SHP77 treated with DMSO at 0.1 percent for 48 hours (cell line): ENCODE results near the gene ROR2.

ENCODE experiments used
- DNase-seq: peaks from one replicate; lab custom pipeline; 2025; lab: John Stamatoyannopoulos, UW

The ROR2 gene

DNA sequence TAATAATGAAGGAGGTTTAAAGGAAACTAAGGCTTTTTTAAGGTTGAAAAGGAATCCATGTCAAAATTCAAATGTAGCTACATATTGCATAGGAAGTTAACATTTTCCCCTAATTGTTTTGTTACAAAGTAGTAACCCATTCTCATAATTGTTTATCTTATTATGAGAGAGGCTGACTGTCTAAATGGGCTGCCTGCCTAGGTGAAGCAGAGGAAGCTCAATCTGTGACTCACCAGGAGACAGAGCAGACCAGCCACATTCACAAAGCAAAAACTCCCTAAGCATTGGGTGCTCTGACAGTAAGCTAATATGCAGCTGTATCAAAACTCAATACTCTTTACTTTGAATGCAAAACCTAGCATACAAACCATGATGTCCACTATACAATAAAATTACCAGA, 208.5 kb downstream of the ROR2 start:
- DNase-seq = no peak

DNA sequence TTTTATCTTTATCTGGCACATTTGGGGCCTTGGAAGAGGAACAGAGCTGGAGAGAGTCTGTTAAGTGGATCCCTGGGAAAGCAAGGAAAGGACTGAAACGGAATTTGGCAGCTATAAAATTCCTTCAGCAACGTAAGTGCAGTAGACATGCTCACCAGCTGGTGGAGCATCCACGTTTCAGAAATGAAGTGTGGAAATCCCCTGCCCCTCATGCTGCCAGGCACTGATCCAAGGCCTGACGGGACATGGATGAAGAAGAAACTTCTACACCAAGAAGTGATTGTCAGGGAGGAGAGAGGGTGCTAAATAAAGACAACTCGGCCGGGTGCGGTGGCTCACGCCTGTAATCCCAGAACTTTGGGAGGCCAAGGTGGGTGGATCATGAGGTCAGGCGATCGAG, 209.3 kb downstream of the ROR2 start:
- DNase-seq = no peak

DNA sequence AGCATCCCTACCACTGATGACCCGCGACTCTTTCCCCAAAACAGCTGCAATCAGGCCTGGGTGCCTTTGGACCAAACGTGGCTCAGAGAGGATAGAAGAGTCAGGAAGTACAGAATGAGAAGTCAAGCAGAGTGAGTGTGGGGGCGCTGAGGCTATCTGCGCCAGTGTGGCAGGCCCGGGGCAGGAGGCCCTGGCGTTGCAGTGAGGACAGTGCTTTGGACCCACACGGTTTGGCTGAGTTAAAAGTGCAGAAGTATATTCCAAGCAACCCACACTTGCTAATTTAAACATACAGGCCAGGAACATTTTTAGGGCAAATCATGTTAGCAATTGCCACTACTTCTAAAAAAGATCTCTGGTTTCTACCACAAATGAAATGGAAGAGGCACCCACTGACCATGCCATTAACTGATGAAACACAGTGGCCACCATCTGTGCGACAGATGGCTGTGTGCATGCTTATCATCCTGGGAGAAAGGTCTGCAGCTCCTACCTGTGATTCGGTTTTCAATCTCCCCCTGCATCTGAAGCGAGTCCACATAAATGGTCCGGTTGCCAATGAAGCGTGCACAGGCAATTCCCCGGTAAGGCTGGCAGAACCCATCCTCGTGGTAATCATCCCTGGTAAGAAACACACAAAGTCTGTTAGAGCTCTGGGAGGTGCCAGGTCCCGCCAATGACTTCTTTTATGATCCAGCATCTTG, 213.0 kb downstream of the ROR2 start:
- DNase-seq = no peak

GRCh38 chr9:91736311-91736710, 213.7 kb downstream of the ROR2 start:
- no peak for DNase-seq

- DNase-seq = no peak
These were observed 215.0 kb downstream of the ROR2 start for GRCh38 chr9:91735049-91735448.

DNA sequence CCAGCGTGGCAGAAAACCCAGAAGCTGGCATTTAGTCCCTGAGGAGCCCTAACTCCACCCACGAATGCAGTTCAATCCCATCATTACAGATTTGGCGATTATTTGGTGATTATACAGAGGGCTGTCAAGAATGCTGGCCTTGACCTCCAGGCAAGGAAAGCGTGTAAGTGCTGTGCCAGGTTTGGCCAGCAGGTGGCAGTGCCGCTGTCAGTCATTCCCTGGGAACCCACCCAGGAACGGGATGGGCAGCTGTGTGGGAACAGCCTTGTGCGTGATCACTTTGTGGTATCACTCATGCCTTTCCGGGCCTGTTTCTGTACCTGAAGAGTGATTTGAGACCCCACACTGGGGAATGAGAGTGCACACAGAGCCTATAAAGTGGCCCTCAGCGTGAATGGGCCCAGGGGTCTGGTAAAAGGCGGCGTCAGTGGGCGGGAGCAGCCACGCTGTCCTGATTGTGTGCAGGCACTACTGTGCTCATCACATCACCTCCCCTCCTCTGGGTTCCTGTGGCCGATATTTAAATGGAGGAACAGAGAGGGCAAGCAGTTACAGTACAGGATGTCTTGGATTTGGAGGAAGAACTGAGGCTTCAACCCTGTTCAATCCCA, 215.6 kb downstream of the ROR2 start:
- DNase-seq = no peak

- DNase-seq = no peak
These were observed 216.9 kb downstream of the ROR2 start for GRCh38 chr9:91733006-91733624.

DNA sequence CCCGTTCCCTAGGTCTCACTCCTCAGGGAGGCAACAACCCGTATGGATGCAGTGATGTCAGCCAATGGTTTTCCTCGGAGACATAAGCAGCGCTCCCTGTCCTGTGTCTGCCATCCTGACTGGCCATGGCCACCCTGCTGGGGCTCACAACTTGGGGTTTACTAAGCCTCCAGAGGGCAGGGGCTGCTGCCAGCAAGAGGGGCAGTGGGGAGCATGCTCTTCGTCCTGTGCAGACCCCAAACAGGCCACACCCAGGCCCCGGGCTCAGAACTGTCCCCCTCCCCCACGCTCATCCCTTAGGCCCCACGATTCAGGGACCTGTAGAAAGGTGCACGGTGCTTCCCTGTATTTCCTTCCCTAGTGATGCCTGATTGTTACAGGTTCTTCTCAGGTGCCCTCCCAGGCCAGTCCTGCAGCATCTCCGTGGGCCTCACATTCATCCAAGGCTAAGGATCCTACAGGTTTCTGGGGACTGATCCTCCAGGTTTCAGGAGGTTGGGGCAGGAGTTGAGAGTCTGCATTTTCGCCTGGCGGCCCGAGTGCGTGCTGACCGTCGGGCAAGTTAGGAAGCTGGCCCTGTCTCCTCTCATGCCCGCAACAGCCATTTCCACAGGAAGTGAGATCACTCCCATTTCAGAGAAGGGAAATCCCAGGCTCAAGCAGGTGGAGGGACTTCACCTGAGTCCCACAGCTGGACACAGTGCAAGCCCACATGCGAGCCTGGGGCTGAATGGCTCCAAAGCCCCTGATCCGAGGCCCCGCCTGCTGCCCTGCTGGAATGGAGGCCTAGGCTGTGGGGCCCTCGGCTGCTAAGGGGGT, 217.6 kb downstream of the ROR2 start:
- DNase-seq = no peak

- DNase-seq = no peak
These were observed 219.2 kb downstream of the ROR2 start for GRCh38 chr9:91730806-91731205.

DNA sequence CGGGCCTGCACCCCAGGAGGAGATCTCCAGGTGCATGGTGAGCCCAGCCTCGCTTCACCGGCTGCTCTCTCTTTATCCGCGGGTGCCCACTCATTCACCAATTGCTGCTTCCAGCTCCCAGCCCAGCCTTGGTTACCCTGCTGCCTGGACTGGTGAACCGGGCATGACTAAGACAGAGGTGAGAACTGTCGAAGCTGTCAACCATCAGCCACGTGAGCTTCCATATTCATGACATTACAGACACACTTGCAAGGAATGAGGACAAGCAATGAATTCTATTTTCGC, 220.5 kb downstream of the ROR2 start:
- DNase-seq = no peak

DNA sequence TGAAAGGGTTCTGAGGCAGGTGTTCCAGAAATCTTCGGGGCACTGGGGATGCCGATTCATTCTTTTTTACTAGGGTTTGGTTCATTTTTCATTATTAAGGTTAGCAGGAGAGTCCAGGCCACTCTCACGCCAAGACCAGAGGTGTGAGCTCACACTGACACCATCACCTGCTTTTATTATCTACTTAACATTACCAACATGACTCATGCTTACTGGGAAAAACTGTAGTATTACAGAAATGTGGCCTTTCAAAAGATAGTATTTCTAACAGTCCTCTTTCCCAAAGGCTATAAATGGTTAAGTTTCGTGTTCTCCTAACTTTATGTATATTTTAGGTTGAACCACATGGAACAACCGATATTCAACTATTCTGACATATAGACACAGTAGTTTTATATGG, 222.1 kb downstream of the ROR2 start:
- DNase-seq = no peak

GRCh38 chr9:91727316-91727861, 222.6 kb downstream of the ROR2 start:
- no peak for DNase-seq

DNA sequence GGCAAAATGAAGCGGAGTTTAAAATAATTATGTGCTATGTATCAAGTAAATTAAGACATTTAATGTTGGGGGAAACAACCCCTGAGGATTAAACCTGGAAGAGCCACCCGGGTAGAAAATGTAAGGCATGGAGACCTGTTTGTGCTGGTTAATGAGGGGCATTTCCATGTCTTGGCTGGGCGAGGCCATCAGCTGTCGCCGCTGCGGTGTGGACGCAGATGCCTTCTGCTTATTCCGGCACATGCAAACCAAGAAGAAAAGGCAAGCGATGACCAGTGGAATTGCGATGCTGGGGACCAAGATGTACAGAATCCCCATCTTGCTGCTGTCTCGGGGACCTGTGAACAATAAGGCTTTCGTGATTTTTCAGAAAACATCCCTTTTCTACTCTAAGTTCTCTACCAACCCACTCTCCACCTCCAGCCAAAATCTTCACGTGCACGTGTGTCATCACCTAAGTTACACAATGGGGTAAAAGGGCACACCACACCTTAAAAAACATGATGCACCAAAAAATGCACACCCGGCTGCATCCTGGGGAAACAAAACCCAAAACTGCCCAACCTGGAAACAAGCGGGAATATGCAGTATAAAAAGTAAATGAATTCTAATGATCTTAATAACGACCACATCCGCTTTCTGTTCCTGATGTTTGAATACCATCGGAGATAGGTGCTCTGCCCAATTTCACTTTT, 223.5 kb downstream of the ROR2 start:
- no peak for DNase-seq

DNA sequence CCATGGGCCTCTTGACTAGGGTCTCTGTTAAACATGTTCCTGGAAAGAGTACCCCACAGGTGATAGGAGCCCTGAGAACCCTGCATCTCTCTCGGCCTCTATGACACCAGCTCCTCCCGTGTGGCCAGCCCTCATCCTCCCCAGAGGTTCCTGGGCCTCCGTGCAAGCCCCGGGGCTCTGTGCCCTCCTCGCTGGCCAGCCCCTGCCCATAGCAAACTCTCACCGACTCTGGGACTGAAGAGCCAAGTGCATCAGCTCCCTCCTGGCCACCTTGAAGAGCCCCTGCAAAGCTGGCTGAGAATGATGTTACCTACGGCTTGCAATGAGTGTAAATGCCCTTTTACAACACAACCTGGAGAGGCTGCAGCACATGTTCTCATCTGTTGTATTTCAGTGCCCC, 224.4 kb downstream of the ROR2 start:
- DNase-seq = no peak

- no peak for DNase-seq
These were observed 225.2 kb downstream of the ROR2 start for GRCh38 chr9:91724609-91725505.

DNA sequence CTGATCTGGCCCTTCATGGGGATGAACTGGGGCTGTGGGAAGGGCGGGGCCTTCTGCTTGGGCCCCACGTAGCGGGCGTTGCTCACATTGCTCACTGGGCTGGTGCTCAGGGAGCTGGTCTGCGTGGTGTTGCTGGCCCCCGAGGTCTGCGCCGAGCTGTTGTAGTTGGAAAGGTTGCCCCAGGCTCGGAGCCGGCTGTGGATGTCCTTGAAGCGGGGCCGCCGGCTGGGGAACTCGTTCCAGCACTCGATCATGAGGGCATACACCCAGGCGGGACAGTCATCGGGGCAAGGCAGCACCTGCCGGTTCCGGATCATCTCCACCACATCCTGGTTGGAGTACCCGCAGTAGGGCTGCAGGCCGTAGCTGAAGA, 226.0 kb downstream of the ROR2 start:
- no peak for DNase-seq

DNA sequence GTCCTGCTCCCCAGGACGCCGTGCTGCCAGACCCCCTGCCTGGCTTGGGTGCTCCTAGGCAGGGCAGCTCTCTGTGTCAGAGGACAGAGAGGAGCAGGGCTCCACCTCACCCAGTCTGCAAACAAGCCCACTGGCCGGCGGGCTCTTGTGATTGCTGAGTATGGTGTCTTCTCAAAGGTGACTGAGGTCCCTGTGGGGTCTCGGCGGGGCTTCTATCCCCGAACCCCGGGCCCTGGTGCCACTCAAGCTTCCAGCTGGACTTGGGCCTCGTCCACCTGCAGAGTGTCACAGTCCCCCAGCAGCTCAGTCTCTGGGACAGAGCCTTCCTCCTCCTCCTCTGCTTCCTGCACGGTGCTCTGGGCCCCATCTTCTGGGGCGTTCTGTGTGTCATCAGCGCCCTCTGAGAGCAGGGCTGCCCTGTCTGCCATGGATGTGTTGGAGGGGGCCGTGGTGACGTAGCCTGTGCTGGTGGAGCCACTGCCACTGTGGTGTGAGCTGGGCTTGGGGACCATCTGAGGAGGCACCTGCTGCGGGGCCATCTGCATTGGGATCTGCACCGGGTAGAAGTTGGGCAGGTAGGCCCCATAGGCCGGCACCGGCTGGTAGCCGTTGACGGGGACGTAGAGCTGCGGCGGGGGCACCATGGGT, 226.5 kb downstream of the ROR2 start:
- no peak for DNase-seq

GRCh38 chr9:91720751-91721705, 229.0 kb downstream of the ROR2 start:
- DNase-seq = no peak

DNA sequence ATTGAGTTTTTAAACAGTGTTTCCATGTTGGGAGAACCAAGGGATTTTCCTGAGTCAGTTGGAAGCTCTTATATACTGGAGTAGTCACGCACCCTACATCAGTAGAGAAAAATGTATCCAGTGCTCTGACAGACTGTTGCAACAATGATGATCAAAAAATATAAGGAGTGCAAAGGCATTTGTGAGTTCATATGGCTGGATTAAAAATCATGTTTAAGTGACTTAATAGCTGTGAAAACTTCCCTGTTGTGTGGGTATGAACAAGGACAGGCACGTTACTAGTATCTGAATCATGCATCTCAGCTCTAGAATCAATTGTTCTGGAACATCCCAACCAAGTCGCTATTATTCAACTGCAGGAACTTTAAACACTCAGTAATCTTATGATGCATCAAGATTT, 229.7 kb downstream of the ROR2 start:
- no peak for DNase-seq
